ENCODE results near the gene TES.
"Not testable (repeated sequence)": the region's sequence is repeated elsewhere in the genome, so short reads cannot be mapped to it uniquely, and the experiment has no call there.

TES gene

GRCh38 chr7:116293633-116294032 is 83.3 kb downstream of the TES start:
- H3K4me3 ChIP-seq (ENCODE audit: low read length): no peak overlapping the region
- no peak for DNase-seq (ENCODE audit: low read depth)
- TF ChIP-seq CTCF (IDR thresholded peaks at IDR 0.05; ENCODE audit: insufficient read depth, low read depth, low read length, missing control alignments): no peak

- not testable (repeated sequence) for DNase-seq (ENCODE audit: low read depth); H3K4me3 ChIP-seq (ENCODE audit: low read length)
Measured at GRCh38 chr7:116295903-116296302, 85.6 kb downstream of the TES start.

- no peak for DNase-seq (ENCODE audit: low read depth)
- no peak overlapping the region for H3K4me3 ChIP-seq (ENCODE audit: low read length)
- no peak for TF ChIP-seq CTCF (IDR thresholded peaks at IDR 0.05; ENCODE audit: insufficient read depth, low read depth, low read length, missing control alignments)
Measured at GRCh38 chr7:116298055-116298454, 87.7 kb downstream of the TES start.

- H3K4me3 ChIP-seq (ENCODE audit: low read length): no peak overlapping the region
- no peak for TF ChIP-seq CTCF (IDR thresholded peaks at IDR 0.05; ENCODE audit: insufficient read depth, low read depth, low read length, missing control alignments)
- DNase-seq (ENCODE audit: low read depth): no peak
Measured at GRCh38 chr7:116298576-116298975, 88.2 kb downstream of the TES start.

- peak; percentile 46 for DNase-seq (ENCODE audit: low read depth)
- no peak for TF ChIP-seq CTCF (IDR thresholded peaks at IDR 0.05; ENCODE audit: insufficient read depth, low read depth, low read length, missing control alignments)
- no peak overlapping the region for H3K4me3 ChIP-seq (ENCODE audit: low read length)
Measured at GRCh38 chr7:116305485-116306408, 95.4 kb downstream of the TES start.

- H3K4me3 ChIP-seq (ENCODE audit: low read length): no peak overlapping the region
- TF ChIP-seq CTCF (IDR thresholded peaks at IDR 0.05; ENCODE audit: insufficient read depth, low read depth, low read length, missing control alignments): no peak
- DNase-seq (ENCODE audit: low read depth): no peak
Measured at GRCh38 chr7:116306409-116307048, 96.2 kb downstream of the TES start.

GRCh38 chr7:116307253-116307652 is 96.9 kb downstream of the TES start:
- DNase-seq (ENCODE audit: low read depth): no peak
- TF ChIP-seq CTCF (IDR thresholded peaks at IDR 0.05; ENCODE audit: insufficient read depth, low read depth, low read length, missing control alignments): no peak
- H3K4me3 ChIP-seq (ENCODE audit: low read length): no peak overlapping the region
